NB4 (cell line): ENCODE results near the gene C16orf46.

Source experiments
- CTCF ChIP-seq: IDR thresholded peaks from one replicate; pipeline ENCODE4 v1.5.1; 2012; ENCODE audit warnings: low read depth, low read length
- MAX ChIP-seq: IDR thresholded peaks from 2 replicates; pipeline ENCODE4 v1.6.1; 2011; ENCODE audit warnings: low read depth, low read length
- MYC ChIP-seq: IDR thresholded peaks from 2 replicates; pipeline ENCODE4 v1.6.1; 2011; ENCODE audit warnings: low read depth, low read length
- POLR2A ChIP-seq: IDR thresholded peaks from 2 replicates; pipeline ENCODE4 v1.6.1; 2011; ENCODE audit warnings: mild to moderate bottlenecking; ENCODE audit not compliant: insufficient read length; ENCODE audit errors: extremely low read depth

DNA sequence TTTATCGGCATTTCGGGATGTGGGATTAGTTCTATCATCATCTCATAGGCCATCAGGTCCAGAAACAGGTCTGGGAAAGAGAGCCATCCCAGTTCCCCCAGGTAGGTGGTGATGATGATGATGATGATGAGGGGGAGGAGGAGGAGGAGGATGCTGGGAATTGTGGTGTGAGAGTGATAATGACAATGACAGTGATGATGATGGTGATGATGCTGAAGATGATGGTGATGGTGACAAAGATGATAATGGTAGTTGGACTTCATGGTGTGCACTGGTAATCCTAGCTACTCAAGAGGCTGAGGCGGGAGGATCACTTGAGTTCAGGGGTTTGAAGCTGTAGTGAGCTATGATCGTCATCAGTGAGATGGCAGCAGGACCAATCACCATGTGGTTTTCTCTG is 35.4 kb upstream of the C16orf46 start:
- TF ChIP-seq CTCF (no peak), POLR2A (no peak), MAX (no peak), MYC (no peak)
